Neural cell (in vitro differentiated cells): ENCODE data around the gene A4GALT. TPM values are rescaled to one million over a fixed set of nuclear protein-coding genes. Genes with fewer than 3 reads are reported as not detected.

Experiments
- H2AFZ ChIP-seq: fragments of 200-600, 300-800 bp; sonication (generic), shearing (Covaris generic); 2 replicates; pipeline ENCODE4 v1.6.0; 2014; ENCODE audit warnings: low read depth, mild to moderate bottlenecking, antibody characterized with exemption, low read length, moderate library complexity
- H3F3A ChIP-seq: fragments of 200-600 bp; shearing (Covaris generic); 2 replicates; pipeline ENCODE4 v1.6.1; 2016; ENCODE audit warnings: mild to moderate bottlenecking, moderate library complexity, mixed read lengths, antibody characterized with exemption, low read length; ENCODE audit not compliant: insufficient read depth, poor library complexity, severe bottlenecking
- H3K27ac ChIP-seq: fragments of 200-600, 300-800 bp; sonication (generic), shearing (Covaris generic); 2 replicates; pipeline ENCODE4 v1.5.1; 2014; ENCODE audit warnings: mild to moderate bottlenecking, low read length, moderate library complexity
- H3K27me3 ChIP-seq: fragments of 300-800, 200-600 bp; sonication (generic), shearing (Covaris generic); 2 replicates; pipeline ENCODE4 v1.6.0; 2014; ENCODE audit warnings: mild to moderate bottlenecking, low read depth, low read length, moderate library complexity; ENCODE audit not compliant: insufficient read depth
- H3K36me3 ChIP-seq: fragments of 300-800, 200-600 bp; sonication (generic), shearing (Covaris generic); 2 replicates; pipeline ENCODE4 v1.5.1; 2014; ENCODE audit warnings: mild to moderate bottlenecking, antibody characterized with exemption, low read length, moderate library complexity; ENCODE audit not compliant: insufficient read depth
- H3K4me2 ChIP-seq: fragments of 300-800, 200-600 bp; sonication (generic), shearing (Covaris generic); 2 replicates; pipeline ENCODE4 v1.6.0; 2014; ENCODE audit warnings: mild to moderate bottlenecking, low read length
- H3K4me3 ChIP-seq: fragments of 300-800, 200-600 bp; sonication (generic), shearing (Covaris generic); 2 replicates; pipeline ENCODE4 v1.5.1; 2014; ENCODE audit warnings: mild to moderate bottlenecking, low read length, moderate library complexity
- H3K79me2 ChIP-seq: fragments of 200-600 bp; shearing (Covaris generic); replicated peaks from 2 replicates; pipeline ENCODE4 v1.6.0; 2014; ENCODE audit warnings: mild to moderate bottlenecking, low read length, moderate library complexity; ENCODE audit not compliant: insufficient read depth
- H3K9ac ChIP-seq: fragments of 300-800, 200-600 bp; sonication (generic), shearing (Covaris generic); 2 replicates; pipeline ENCODE4 v1.6.1; 2016; ENCODE audit warnings: mild to moderate bottlenecking, low read length, mixed read lengths
- H3K9me2 ChIP-seq: fragments of 200-600 bp; shearing (Covaris generic); 2 replicates; pipeline ENCODE4 v1.6.1; 2016; ENCODE audit warnings: mild to moderate bottlenecking, low read length, mixed read lengths; ENCODE audit not compliant: insufficient read depth
- H3K9me3 ChIP-seq: fragments of 200-600, 300-800 bp; sonication (generic), shearing (Covaris generic); 2 replicates; pipeline ENCODE4 v1.6.1; 2016; ENCODE audit warnings: mild to moderate bottlenecking, mixed run types, low read length, moderate library complexity, mixed read lengths
- H4K20me1 ChIP-seq: fragments of 200-600 bp; shearing (Covaris generic); 2 replicates; pipeline ENCODE4 v1.6.1; 2016; ENCODE audit warnings: mild to moderate bottlenecking, mixed run types; ENCODE audit not compliant: insufficient read depth
- EP300 ChIP-seq: fragments of 450-650 bp; conservative IDR thresholded peaks from 2 replicates; pipeline ENCODE4 v1.6.1; 2014; ENCODE audit warnings: antibody characterized with exemption, mild to moderate bottlenecking, moderate library complexity; ENCODE audit not compliant: poor library complexity, severe bottlenecking
- EZH2 ChIP-seq: fragments of 200-600, 300-800 bp; shearing (Covaris generic), sonication (generic); IDR thresholded peaks from 2 replicates; pipeline ENCODE4 v1.6.1; 2014; ENCODE audit warnings: antibody characterized with exemption, low read length, borderline replicate concordance, mild to moderate bottlenecking; ENCODE audit not compliant: insufficient read depth, poor library complexity, severe bottlenecking
- MXI1 ChIP-seq: fragments of 450-650 bp; conservative IDR thresholded peaks from 2 replicates; pipeline ENCODE4 v1.6.1; 2014; ENCODE audit warnings: antibody characterized with exemption, mild to moderate bottlenecking; ENCODE audit not compliant: poor library complexity, severe bottlenecking
- POLR2AphosphoS5 ChIP-seq: IDR thresholded peaks from 2 replicates; pipeline ENCODE4 v1.6.1; 2012
- RAD21 ChIP-seq: fragments of 450-650 bp; conservative IDR thresholded peaks from 2 replicates; pipeline ENCODE4 v1.6.1; 2014; ENCODE audit warnings: antibody characterized with exemption, mild to moderate bottlenecking, moderate library complexity
- SMC3 ChIP-seq: fragments of 450-650 bp; conservative IDR thresholded peaks from 2 replicates; pipeline ENCODE4 v1.6.1; 2014; ENCODE audit warnings: antibody characterized with exemption, mild to moderate bottlenecking, moderate library complexity; ENCODE audit not compliant: poor library complexity
- TAF1 ChIP-seq: IDR thresholded peaks from 2 replicates; pipeline ENCODE4 v1.6.1; 2012; ENCODE audit warnings: low read depth
- polyA plus RNA-seq: library from polyadenylated mRNA; depleted of rRNA; stranded (reverse); fragments of >200 nt; gene quantifications from 2 replicates; pipeline ENCODE4 v1.2.3, GENCODE V29; 2014
- TF ChIP-seq, protein P1 (sequence below): IDR thresholded peaks from 2 replicates; pipeline ENCODE4 v1.6.1; 2012; ENCODE audit warnings: borderline replicate concordance
- TF ChIP-seq, protein P2 (sequence below): fragments of 450-650 bp; IDR thresholded peaks from 2 replicates; pipeline ENCODE4 v1.5.1; 2014; ENCODE audit warnings: antibody characterized with exemption, mild to moderate bottlenecking, moderate library complexity; ENCODE audit not compliant: poor library complexity, severe bottlenecking

The A4GALT gene
- polyA plus RNA-seq, 1 donor from 2014 or later = not detected

DNA sequence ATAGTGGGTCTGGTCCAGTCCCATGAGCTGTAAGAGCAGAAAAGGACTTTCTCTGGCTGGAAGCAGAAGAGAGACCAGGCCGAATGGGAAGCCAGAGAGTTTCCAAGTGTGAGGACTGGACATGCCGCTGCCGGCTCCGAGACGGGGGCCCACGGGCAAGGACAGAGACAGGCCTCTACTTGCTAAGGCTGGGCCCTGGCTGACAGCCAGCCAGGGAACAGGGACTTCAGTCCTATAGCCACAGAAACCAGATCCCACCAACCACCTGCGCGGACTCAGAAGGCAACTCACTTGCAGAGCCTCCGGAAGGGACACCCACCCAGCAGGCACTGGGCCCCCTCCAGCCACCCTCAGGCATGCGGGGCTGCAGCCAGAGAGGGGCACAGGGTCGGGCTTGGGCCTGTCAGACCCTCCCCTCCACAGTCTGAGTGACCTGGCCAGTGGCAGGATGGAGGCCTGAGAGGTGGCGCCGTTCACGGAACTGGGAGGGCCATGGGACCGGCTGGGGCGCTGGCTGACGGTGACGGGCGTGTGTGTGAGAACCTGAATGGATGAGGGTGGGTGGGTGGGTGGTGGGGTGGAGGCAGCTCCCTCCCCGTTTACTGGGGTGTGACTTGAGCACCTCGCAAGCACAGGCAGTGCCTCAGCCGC is 47.8 kb upstream of the A4GALT start:
- no peak overlapping the region for H3K27ac ChIP-seq
- no peaks in the 10 kb centered on the region for H4K20me1 ChIP-seq
- no peak overlapping the region for H3K4me2 ChIP-seq
- H3K9me3 ChIP-seq = no peaks in the 10 kb centered on the region
- H3K36me3 ChIP-seq = no peaks in the 10 kb centered on the region
- no peaks in the 10 kb centered on the region for H3F3A ChIP-seq
- H3K27me3 ChIP-seq = no peaks in the 10 kb centered on the region
- H3K4me3 ChIP-seq = no peak overlapping the region
- no peak overlapping the region for H2AFZ ChIP-seq
- no peaks in the 10 kb centered on the region for H3K9me2 ChIP-seq
- no peaks in the 10 kb centered on the region for H3K79me2 ChIP-seq
- no peak overlapping the region for H3K9ac ChIP-seq
- TF ChIP-seq EP300 = no peak

DNA sequence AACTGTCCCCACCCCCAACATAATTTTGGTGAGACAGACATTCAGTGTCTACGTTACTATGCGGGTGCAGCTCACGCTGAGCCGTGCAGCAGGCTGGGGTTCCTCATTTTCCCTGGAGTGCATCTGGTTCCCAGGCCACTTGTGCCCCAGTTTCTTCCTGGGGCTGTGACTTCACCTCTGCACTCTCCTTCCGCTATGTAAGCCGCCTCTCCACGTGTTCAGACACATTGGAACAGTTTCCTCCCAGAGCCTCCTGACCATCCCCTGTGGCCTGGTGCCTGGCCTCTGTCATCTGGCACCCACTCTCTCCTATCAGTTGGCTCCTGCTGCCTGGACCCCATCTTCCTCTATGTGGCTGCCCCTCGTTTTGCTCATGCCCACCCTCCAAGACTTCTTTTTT is 46.2 kb upstream of the A4GALT start:
- H3F3A ChIP-seq = no peaks in the 10 kb centered on the region
- H3K27ac ChIP-seq = no peak overlapping the region
- no peaks in the 10 kb centered on the region for H4K20me1 ChIP-seq
- no peak overlapping the region for H3K9ac ChIP-seq
- H2AFZ ChIP-seq = no peak overlapping the region
- H3K4me3 ChIP-seq = no peak overlapping the region
- H3K36me3 ChIP-seq = no peaks in the 10 kb centered on the region
- H3K4me2 ChIP-seq = no peak overlapping the region
- H3K9me3 ChIP-seq = no peaks in the 10 kb centered on the region
- H3K79me2 ChIP-seq = no peaks in the 10 kb centered on the region
- no peaks in the 10 kb centered on the region for H3K9me2 ChIP-seq
- TF ChIP-seq TAF1 = no peak
- no peak for TF ChIP-seq EP300
- no peak for TF ChIP-seq SMC3
- TF ChIP-seq, protein P1, sequence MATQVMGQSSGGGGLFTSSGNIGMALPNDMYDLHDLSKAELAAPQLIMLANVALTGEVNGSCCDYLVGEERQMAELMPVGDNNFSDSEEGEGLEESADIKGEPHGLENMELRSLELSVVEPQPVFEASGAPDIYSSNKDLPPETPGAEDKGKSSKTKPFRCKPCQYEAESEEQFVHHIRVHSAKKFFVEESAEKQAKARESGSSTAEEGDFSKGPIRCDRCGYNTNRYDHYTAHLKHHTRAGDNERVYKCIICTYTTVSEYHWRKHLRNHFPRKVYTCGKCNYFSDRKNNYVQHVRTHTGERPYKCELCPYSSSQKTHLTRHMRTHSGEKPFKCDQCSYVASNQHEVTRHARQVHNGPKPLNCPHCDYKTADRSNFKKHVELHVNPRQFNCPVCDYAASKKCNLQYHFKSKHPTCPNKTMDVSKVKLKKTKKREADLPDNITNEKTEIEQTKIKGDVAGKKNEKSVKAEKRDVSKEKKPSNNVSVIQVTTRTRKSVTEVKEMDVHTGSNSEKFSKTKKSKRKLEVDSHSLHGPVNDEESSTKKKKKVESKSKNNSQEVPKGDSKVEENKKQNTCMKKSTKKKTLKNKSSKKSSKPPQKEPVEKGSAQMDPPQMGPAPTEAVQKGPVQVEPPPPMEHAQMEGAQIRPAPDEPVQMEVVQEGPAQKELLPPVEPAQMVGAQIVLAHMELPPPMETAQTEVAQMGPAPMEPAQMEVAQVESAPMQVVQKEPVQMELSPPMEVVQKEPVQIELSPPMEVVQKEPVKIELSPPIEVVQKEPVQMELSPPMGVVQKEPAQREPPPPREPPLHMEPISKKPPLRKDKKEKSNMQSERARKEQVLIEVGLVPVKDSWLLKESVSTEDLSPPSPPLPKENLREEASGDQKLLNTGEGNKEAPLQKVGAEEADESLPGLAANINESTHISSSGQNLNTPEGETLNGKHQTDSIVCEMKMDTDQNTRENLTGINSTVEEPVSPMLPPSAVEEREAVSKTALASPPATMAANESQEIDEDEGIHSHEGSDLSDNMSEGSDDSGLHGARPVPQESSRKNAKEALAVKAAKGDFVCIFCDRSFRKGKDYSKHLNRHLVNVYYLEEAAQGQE = no peak
- TF ChIP-seq POLR2AphosphoS5 = no peak
- no peak for TF ChIP-seq MXI1
- no peak for TF ChIP-seq RAD21
- no peak for TF ChIP-seq EZH2
- TF ChIP-seq, protein P2, sequence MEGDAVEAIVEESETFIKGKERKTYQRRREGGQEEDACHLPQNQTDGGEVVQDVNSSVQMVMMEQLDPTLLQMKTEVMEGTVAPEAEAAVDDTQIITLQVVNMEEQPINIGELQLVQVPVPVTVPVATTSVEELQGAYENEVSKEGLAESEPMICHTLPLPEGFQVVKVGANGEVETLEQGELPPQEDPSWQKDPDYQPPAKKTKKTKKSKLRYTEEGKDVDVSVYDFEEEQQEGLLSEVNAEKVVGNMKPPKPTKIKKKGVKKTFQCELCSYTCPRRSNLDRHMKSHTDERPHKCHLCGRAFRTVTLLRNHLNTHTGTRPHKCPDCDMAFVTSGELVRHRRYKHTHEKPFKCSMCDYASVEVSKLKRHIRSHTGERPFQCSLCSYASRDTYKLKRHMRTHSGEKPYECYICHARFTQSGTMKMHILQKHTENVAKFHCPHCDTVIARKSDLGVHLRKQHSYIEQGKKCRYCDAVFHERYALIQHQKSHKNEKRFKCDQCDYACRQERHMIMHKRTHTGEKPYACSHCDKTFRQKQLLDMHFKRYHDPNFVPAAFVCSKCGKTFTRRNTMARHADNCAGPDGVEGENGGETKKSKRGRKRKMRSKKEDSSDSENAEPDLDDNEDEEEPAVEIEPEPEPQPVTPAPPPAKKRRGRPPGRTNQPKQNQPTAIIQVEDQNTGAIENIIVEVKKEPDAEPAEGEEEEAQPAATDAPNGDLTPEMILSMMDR = no peak
- H3K27me3 ChIP-seq = no peaks in the 10 kb centered on the region
